Transverse colon (tissue), 4 donors: ENCODE data around the gene FCER2. TPM values are rescaled to one million over a fixed set of nuclear protein-coding genes. Genes with fewer than 3 reads are reported as not detected.
"Not testable (repeated sequence)": the region's sequence is repeated elsewhere in the genome, so short reads cannot be mapped to it uniquely, and the experiment has no call there.

Source experiments
- DNase-seq: peaks from one replicate; pipeline ENCODE4 v3.0.0-alpha.2; 2019
- H3K27ac ChIP-seq, 4 donors: fragments of 200-600 bp; sonication (generic); 2 replicates each; pipeline ENCODE4 v1.5.1; 2016 to 2018; ENCODE audit warnings: inconsistent platforms in 4 of 4
- H3K27me3 ChIP-seq: fragments of 200-600 bp; sonication (generic); 2 replicates; pipeline ENCODE4 v1.5.1; 2017; ENCODE audit warnings: inconsistent platforms
- H3K36me3 ChIP-seq, 4 donors: fragments of 200-600 bp; sonication (generic); 2 replicates each; pipeline ENCODE4 v1.5.1; 2017 to 2019; ENCODE audit warnings: inconsistent platforms in 4 of 4
- H3K4me1 ChIP-seq, 4 donors: fragments of 200-600 bp; sonication (generic); 2 replicates each; pipeline ENCODE4 v1.5.1; 2017 to 2020; ENCODE audit warnings: inconsistent platforms in 4 of 4
- H3K4me3 ChIP-seq, 4 donors: fragments of 200-600 bp; sonication (generic); 1 replicate in 1 of 4; 2 replicates in 3 of 4; pipeline versions ENCODE4 v1.5.1 to v1.6.1; 2017 to 2019; ENCODE audit warnings: inconsistent platforms in 4 of 4
- H3K9me3 ChIP-seq, 2 donors: fragments of 200-600 bp; sonication (generic); 2 replicates each; pipeline ENCODE4 v1.5.1; 2017 to 2019; ENCODE audit warnings: inconsistent platforms in 2 of 2
- CTCF ChIP-seq, 5 experiments: fragments of 200-600 bp in 3 of 5; fragments of 450-650 bp in 2 of 5; sonication (generic) in 3 of 5; IDR thresholded peaks; 1 replicate in 2 of 5; 2 replicates in 3 of 5; pipeline ENCODE4 v1.5.1; 2016 to 2017; ENCODE audit warnings: antibody characterized with exemption in 5 of 5, inconsistent platforms in 3 of 5, mild to moderate bottlenecking in 2 of 5, moderate library complexity in 1 of 5
- EP300 ChIP-seq: sonication (generic); formaldehyde crosslinking; IDR thresholded peaks from one replicate; pipeline ENCODE4 v1.6.1; 2017; ENCODE audit warnings: antibody characterized with exemption, low read depth
- POLR2A ChIP-seq: fragments of 450-650 bp; IDR thresholded peaks from one replicate; pipeline ENCODE4 v1.6.1; 2016; ENCODE audit warnings: antibody characterized with exemption, mild to moderate bottlenecking, moderate library complexity
- POLR2AphosphoS5 ChIP-seq, 3 donors: sonication (generic); formaldehyde crosslinking; IDR thresholded peaks; one replicate each; pipeline ENCODE4 v1.6.1; 2016; ENCODE audit warnings: antibody characterized with exemption in 3 of 3
- WGBS, 2 donors: methylation state at CpG; one replicate each; pipeline ENCODE4 v1.1.5; 2018; ENCODE audit warnings: low coverage in 1 of 2; 5-methylcytosine and 5-hydroxymethylcytosine counted together
- in situ Hi-C, 4 donors: fragments of 200-750 bp; cut with MboI; loops; one replicate each; pipeline versions ENCODE4 v1.15.0 to v1.15.1; 2017; ENCODE audit warnings: low sequenced_read_pairs in 3 of 4, low pct_ligation_motif_present in 1 of 4, low pct_unique_long_range_greater_than_20kb in 1 of 4
- intact Hi-C: fragments of 100-400 bp; cut with DNase I; formaldehyde crosslinking; loops from one replicate; pipeline ENCODE4 v1.15.1; 2023; ENCODE audit warnings: low total_unique reads
- total RNA-seq, 4 donors: library from RNA; depleted of rRNA; stranded (reverse); fragments of >200 nt; gene quantifications; one replicate each; pipeline ENCODE4 v1.1.0, GENCODE V29; 2016

FCER2 gene
- total RNA-seq, 4 donors from 2014 or later, result 0.27 to 10.1 (median 4.3) TPM; not detected in 1

DNA sequence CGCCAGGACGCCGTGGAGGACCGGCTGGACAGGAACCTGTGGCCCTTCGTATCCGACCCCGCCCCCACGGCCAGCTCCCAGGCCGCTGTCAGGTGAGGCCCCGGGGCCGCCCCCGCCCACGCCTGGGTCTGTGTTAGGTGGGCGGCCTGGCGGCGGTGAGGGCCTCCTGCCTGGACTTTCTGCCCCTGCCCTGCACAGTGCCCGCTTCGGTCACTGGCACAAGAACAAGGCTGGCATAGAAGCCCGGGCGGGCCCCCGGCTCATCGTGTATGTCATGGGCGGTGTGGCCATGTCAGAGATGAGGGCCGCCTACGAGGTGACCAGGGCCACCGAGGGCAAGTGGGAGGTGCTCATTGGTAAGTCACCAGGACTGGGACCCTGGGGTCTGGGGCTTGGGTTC is 54.8 kb downstream of the FCER2 start:
- no peak for TF ChIP-seq CTCF (IDR thresholded peaks at IDR 0.05)
- TF ChIP-seq EP300, result no peak
- no peak for TF ChIP-seq POLR2AphosphoS5 (IDR thresholded peaks at IDR 0.05)
- TF ChIP-seq POLR2A, result no peak
- intact Hi-C loops, result no loop called here
- Histone ChIP-seq H3K27me3 (peaks cover 3% of the 10 kb centered on the region), H3K27ac (no peak overlapping the region), H3K4me1 (peaks cover 0 to 1% (median under 1%) of the 10 kb centered on the region in 4 donors), H3K36me3 (no peaks in the 10 kb centered on the region), H3K4me3 (no peak overlapping the region), H3K9me3 (no peaks in the 10 kb centered on the region)
- 92% methylated on average over 25 of the region's 26 CpGs; no CpG with 5 or more reads in 1 of the 2 donors for WGBS, 2 donors
- no peak for DNase-seq
- in situ Hi-C loops, result no loop called here

- Histone ChIP-seq H3K4me3 (no peak overlapping the region), H3K27ac (no peak overlapping the region), H3K27me3 (peaks cover 3% of the 10 kb centered on the region), H3K36me3 (no peaks in the 10 kb centered on the region), H3K4me1 (no peaks in the 10 kb centered on the region), H3K9me3 (no peaks in the 10 kb centered on the region)
- TF ChIP-seq CTCF (IDR thresholded peaks at IDR 0.05), result no peak
- DNase-seq, result no peak
- in situ Hi-C loops (no loop called here), intact Hi-C loops (no loop called here)
- 87% methylated on average over 5 of the region's 8 CpGs; no CpG with 5 or more reads in 1 of the 2 donors for WGBS, 2 donors
Measured at GRCh38 chr19:7646426-7646700, 55.6 kb downstream of the FCER2 start.

DNA sequence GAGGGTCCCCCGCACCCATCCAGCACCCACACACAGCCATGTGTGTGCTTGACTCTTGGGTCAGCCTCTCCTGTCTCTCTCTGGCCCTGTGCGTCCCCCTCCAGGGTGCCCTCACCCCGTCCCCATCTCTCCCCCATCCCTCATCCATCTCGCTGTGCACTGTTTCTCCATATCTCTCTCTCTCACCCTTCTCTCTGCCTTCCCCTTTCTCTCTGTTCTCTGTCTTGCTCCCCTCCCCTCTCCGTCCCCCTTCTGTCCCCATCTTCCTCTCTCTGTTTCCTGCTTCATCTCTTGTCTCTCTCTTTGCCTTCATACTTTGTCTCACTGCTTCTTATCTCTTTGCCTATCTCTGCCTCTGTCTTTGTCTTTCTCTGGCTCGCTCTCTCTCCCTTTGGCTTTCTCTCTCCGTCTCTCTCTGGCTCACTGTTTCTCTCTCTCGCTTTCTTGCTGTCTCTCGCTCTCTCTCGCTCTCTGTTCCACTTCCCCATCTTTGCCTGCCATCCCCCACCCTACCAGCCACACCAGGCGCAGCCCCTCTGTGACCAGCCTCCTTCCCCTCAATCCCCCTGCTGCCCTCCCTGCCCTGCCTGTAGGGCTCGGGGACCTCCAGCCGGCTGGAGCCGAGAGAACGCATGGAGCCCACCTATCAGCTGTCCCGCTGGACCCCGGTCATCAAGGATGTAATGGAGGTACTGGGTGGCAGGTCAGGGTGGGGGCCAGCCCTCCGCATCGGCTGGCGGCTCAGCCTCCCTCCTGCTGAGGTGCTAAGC is 56.1 kb downstream of the FCER2 start:
- intact Hi-C loops (no loop called here), in situ Hi-C loops (no loop called here)
- Histone ChIP-seq H3K27me3 (no peaks in the 10 kb centered on the region), H3K36me3 (no peaks in the 10 kb centered on the region), H3K27ac (no peak overlapping the region), H3K4me1 (no peaks in the 10 kb centered on the region), H3K9me3 (no peaks in the 10 kb centered on the region), H3K4me3 (no peak overlapping the region)
- no peak for DNase-seq
- TF ChIP-seq EP300 (no peak), POLR2A (no peak), CTCF (IDR thresholded peaks at IDR 0.05) (no peak), POLR2AphosphoS5 (IDR thresholded peaks at IDR 0.05) (no peak)
- WGBS, 2 donors, result 62 to 81% methylated on average over 15 to 20 of the region's 20 CpGs

DNA sequence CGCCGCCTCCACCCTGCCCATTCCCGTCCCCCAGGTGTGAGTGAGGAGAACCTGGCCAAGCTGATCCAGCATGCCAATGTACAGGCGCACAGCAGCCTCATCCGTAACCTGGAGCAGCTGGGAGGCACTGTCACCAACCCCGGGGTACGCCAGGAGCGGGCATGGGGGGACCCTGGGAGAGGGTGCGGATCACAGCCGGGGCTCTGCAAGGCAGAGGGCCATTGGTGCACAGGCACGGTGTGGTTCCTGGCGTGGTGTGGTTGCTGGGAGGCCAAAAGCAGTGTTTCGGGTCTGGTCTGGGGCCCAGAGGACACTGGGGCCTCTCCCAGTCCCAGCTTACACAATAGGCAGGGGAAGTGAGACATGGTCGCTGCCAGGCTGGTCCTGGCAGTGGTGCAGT is 56.8 kb downstream of the FCER2 start:
- in situ Hi-C loops, result no loop called here
- H3K4me1 ChIP-seq, result no peaks in the 10 kb centered on the region
- DNase-seq, result no peak
- no peak for TF ChIP-seq EP300
- TF ChIP-seq POLR2AphosphoS5 (IDR thresholded peaks at IDR 0.05), result peak in 1 of 3 donors; percentile 5
- no peaks in the 10 kb centered on the region for H3K27me3 ChIP-seq
- no peaks in the 10 kb centered on the region for H3K9me3 ChIP-seq
- 90 to 91% methylated on average over 7 to 13 of the region's 14 CpGs for WGBS, 2 donors
- no peak overlapping the region for H3K4me3 ChIP-seq
- no peaks in the 10 kb centered on the region for H3K36me3 ChIP-seq
- intact Hi-C loops, result no loop called here
- no peak overlapping the region for H3K27ac ChIP-seq

DNA sequence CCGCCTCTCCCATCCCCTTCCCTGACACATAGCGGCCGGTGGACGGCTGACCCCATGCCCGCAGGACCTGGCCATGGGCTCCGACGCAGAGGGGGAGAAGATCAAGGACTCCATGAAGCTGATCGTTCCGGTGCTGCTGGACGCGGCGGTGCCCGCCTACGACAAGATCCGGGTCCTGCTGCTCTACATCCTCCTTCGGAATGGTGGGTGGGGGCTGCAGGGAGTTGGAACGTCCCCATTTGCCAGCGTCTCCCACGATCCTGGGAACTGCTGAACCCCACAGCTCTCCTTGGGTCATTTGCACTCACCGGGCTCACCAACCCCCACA is 57.4 kb downstream of the FCER2 start:
- no peaks in the 10 kb centered on the region for H3K9me3 ChIP-seq
- in situ Hi-C loops, result no loop called here
- H3K27ac ChIP-seq, result no peak overlapping the region
- no peaks in the 10 kb centered on the region for H3K36me3 ChIP-seq
- no peak for DNase-seq
- no peaks in the 10 kb centered on the region for H3K4me1 ChIP-seq
- H3K27me3 ChIP-seq, result no peaks in the 10 kb centered on the region
- intact Hi-C loops, result no loop called here
- WGBS, 2 donors, result 96% methylated on average over 19 of the region's 20 CpGs; no CpG with 5 or more reads in 1 of the 2 donors
- H3K4me3 ChIP-seq, result no peak overlapping the region
- TF ChIP-seq CTCF (IDR thresholded peaks at IDR 0.05), result no peak
- TF ChIP-seq POLR2AphosphoS5 (IDR thresholded peaks at IDR 0.05), result no peak
- TF ChIP-seq EP300, result no peak
- no peak for TF ChIP-seq POLR2A

GRCh38 chr19:7643629-7644549 is 58.0 kb downstream of the FCER2 start:
- H3K4me3 ChIP-seq, H3K27me3 ChIP-seq, intact Hi-C loops, H3K36me3 ChIP-seq, in situ Hi-C loops, H3K9me3 ChIP-seq, H3K27ac ChIP-seq, H3K4me1 ChIP-seq: not testable (repeated sequence)
- peak; percentile 37 for DNase-seq
- WGBS, 2 donors, result 31 to 59% methylated on average over 6 to 10 of the region's 10 CpGs
